Middle frontal gyrus (tissue), 1 donor: ENCODE measurements around the gene FOXP4.

ENCODE experiments used
- DNase-seq: peaks from one replicate; pipeline ENCODE4 v3.0.0-alpha.2; 2015; ENCODE audit warnings: low spot score; ENCODE audit errors: extremely low spot score

Gene FOXP4

GRCh38 chr6:41545703-41546474 is at the start of gene FOXP4:
FOXP4 (plus strand) TSS chr6:41546381; CDS start chr6:41565761, 19,380 bp downstream.
- DNase-seq, result peak; percentile 73

GRCh38 chr6:41497573-41497972 is 48.6 kb upstream of the FOXP4 start:
- no peak for DNase-seq

GRCh38 chr6:41497994-41498393 is 48.2 kb upstream of the FOXP4 start:
- no peak for DNase-seq

GRCh38 chr6:41498968-41499599 is 47.1 kb upstream of the FOXP4 start:
- no peak for DNase-seq

GRCh38 chr6:41500561-41500960 is 45.6 kb upstream of the FOXP4 start:
- no peak for DNase-seq

- DNase-seq, result no peak
These were observed 43.6 kb upstream of the FOXP4 start for GRCh38 chr6:41502566-41502916.

- DNase-seq, result no peak
These were observed 43.1 kb upstream of the FOXP4 start for GRCh38 chr6:41502917-41503671.

- no peak for DNase-seq
These were observed 42.2 kb upstream of the FOXP4 start for GRCh38 chr6:41503827-41504465.

GRCh38 chr6:41504466-41505121 is 41.6 kb upstream of the FOXP4 start:
- DNase-seq, result no peak

GRCh38 chr6:41505122-41506049 is 40.8 kb upstream of the FOXP4 start:
- peak; percentile 13 for DNase-seq

GRCh38 chr6:41508479-41508878 is 37.7 kb upstream of the FOXP4 start:
- DNase-seq, result no peak

- DNase-seq, result no peak
These were observed 36.6 kb upstream of the FOXP4 start for GRCh38 chr6:41509580-41509979.

GRCh38 chr6:41511443-41512060 is 34.6 kb upstream of the FOXP4 start:
- DNase-seq, result no peak

GRCh38 chr6:41512146-41512701 is 34.0 kb upstream of the FOXP4 start:
- no peak for DNase-seq

- DNase-seq, result no peak
These were observed 30.2 kb upstream of the FOXP4 start for GRCh38 chr6:41515995-41516394.

GRCh38 chr6:41518118-41518517 is 28.1 kb upstream of the FOXP4 start:
- DNase-seq, result no peak

GRCh38 chr6:41519305-41519744 is 26.9 kb upstream of the FOXP4 start:
- DNase-seq, result no peak

- DNase-seq, result no peak
These were observed 26.2 kb upstream of the FOXP4 start for GRCh38 chr6:41519745-41520699.
